Measurements from ENCODE around the gene DNAH17. TPM values are rescaled to one million over a fixed set of nuclear protein-coding genes. Genes with fewer than 3 reads are reported as not detected.

DNAH17 gene
- total RNA-seq, 2 donors from 2014 or later: 0.13 to 0.64 TPM

DNA sequence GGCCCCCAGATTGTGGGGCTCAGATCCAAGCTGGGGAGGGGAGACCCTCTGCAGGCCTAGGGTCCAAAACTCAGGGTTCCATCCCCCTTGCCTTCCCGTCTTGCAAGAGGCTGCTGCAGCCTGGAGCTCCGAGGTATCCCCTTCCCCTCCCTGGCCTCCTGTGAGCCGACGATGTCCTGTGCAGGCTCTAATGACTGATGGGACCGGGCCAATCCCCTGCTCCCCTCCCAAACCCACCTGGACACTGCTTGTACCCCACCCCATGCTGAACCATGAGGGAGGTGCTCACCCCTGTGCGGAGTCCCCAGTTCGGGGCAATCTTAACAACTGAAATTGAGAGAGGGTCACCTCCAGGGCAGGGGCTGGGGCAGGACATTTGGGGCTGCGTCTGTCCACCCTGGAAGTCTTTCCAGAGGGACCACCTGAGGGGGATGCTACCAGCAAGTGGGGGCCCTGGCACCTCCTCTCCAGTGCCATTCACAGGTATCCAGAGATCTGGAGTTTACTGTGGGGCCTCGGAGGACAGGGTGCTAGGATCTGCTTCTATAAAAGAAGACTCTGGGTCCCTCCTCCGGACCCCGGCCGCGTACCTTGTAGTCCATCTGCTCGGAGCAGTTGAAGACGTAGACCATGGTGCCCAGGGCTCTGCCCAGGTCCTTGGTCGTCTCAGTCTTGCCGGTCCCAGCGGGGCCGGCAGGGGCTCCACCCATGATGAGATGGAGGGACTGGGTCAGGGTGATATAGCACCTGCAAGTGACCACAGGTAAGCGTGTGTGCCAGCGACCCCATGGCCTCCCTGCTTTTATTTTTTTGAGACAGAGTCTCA, 77.3 kb downstream of the DNAH17 start:
- peak; percentile 49 for DNase-seq
- no peaks in the 10 kb centered on the region for H3K36me3 Mint-ChIP-seq (ENCODE audit: low read depth)
- no peak overlapping the region for H3K27ac Mint-ChIP-seq
- H3K27me3 Mint-ChIP-seq (ENCODE audit: insufficient read depth): peaks cover 2% of the 10 kb centered on the region
- H3K4me3 Mint-ChIP-seq: no peak overlapping the region
- Histone ChIP-seq H3K4me1 (ENCODE audit: control insufficient read depth, insufficient read depth, low read length) (no peaks in the 10 kb centered on the region), H3K9me3 (ENCODE audit: control insufficient read depth, low read length) (no peaks in the 10 kb centered on the region), H3K9ac (ENCODE audit: extremely low read depth, low read length, poor library complexity, severe bottlenecking) (no peak overlapping the region), H3K27ac (ENCODE audit: low read depth, low read length) (no peak overlapping the region), H3K36me3 (ENCODE audit: control insufficient read depth, insufficient read depth, low read length) (no peaks in the 10 kb centered on the region), H3K4me3 (ENCODE audit: low read length) (no peak overlapping the region), H3K27me3 (ENCODE audit: control insufficient read depth, insufficient read depth, low read length, poor library complexity, severe bottlenecking) (no peaks in the 10 kb centered on the region)
- 87 to 91% methylated on average over 14 to 21 of the region's 21 CpGs for WGBS, 2 experiments (ENCODE audit: insufficient coverage in 1 of 2, insufficient read length in 1 of 2)
- TF ChIP-seq, protein P1, sequence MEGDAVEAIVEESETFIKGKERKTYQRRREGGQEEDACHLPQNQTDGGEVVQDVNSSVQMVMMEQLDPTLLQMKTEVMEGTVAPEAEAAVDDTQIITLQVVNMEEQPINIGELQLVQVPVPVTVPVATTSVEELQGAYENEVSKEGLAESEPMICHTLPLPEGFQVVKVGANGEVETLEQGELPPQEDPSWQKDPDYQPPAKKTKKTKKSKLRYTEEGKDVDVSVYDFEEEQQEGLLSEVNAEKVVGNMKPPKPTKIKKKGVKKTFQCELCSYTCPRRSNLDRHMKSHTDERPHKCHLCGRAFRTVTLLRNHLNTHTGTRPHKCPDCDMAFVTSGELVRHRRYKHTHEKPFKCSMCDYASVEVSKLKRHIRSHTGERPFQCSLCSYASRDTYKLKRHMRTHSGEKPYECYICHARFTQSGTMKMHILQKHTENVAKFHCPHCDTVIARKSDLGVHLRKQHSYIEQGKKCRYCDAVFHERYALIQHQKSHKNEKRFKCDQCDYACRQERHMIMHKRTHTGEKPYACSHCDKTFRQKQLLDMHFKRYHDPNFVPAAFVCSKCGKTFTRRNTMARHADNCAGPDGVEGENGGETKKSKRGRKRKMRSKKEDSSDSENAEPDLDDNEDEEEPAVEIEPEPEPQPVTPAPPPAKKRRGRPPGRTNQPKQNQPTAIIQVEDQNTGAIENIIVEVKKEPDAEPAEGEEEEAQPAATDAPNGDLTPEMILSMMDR (conservative IDR thresholded peaks at IDR 0.05): no peak
- H3K9me3 Mint-ChIP-seq: no peaks in the 10 kb centered on the region
- peaks cover 2% of the 10 kb centered on the region for H3K4me1 Mint-ChIP-seq

DNA sequence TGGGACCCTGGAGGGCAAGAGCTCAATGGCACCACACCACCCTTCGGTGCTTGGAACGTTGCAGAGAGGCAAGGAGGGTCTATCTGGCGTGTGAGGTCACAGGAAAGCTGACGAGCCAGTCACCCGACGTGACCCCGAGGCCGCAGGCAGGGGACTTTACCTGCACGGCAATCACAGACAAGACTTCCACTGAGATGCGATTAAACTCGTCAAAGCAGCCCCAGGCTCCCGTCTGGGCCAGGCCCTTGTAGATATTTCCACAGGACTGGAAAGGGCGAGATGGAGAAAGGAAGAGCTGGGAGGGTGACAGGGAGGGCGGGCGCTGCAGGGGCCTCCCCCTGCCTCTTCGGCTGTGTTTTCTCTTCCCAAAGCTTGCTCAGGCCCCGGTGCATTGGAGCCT, 78.3 kb downstream of the DNAH17 start:
- H3K4me1 ChIP-seq (ENCODE audit: control insufficient read depth, insufficient read depth, low read length): no peaks in the 10 kb centered on the region
- H3K27ac ChIP-seq (ENCODE audit: low read depth, low read length): no peak overlapping the region
- H3K9ac ChIP-seq (ENCODE audit: extremely low read depth, low read length, poor library complexity, severe bottlenecking): no peak overlapping the region
- TF ChIP-seq, protein P1 (conservative IDR thresholded peaks at IDR 0.05): no peak
- Mint-ChIP-seq H3K9me3 (no peaks in the 10 kb centered on the region), H3K4me3 (no peak overlapping the region), H3K4me1 (peaks cover 2% of the 10 kb centered on the region), H3K27me3 (ENCODE audit: insufficient read depth) (peaks cover 9% of the 10 kb centered on the region), H3K27ac (no peak overlapping the region), H3K36me3 (ENCODE audit: low read depth) (no peaks in the 10 kb centered on the region)
- no peaks in the 10 kb centered on the region for H3K36me3 ChIP-seq (ENCODE audit: control insufficient read depth, insufficient read depth, low read length)
- no peaks in the 10 kb centered on the region for H3K27me3 ChIP-seq (ENCODE audit: control insufficient read depth, insufficient read depth, low read length, poor library complexity, severe bottlenecking)
- no peak overlapping the region for H3K4me3 ChIP-seq (ENCODE audit: low read length)
- H3K9me3 ChIP-seq (ENCODE audit: control insufficient read depth, low read length): no peaks in the 10 kb centered on the region
- DNase-seq: peak; percentile 76
- 68 to 75% methylated on average over 13 to 17 of the region's 17 CpGs for WGBS, 2 experiments (ENCODE audit: insufficient coverage in 1 of 2, insufficient read length in 1 of 2)

DNA sequence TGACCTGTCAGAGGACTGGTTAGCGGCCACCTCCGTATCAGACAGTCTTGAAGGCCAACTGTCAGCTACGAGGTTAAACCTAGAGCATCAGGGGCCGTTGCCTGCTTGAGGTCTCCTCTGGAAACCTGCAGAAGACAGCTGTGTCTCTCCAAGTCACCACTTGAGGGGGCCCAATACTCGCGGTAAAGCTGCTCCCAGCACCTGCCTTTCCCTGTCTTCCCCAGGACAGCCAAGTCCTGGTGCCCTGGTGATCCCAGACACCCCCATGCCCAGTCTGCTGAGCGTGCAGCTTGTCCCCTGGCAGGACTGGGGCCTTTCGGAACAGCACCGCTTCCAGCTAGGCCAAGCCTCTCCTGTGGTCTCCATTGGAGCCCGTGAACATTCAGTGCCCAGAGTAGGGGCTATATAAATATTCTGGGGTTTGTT, 80.1 kb downstream of the DNAH17 start:
- Mint-ChIP-seq H3K36me3 (ENCODE audit: low read depth) (no peaks in the 10 kb centered on the region), H3K9me3 (no peaks in the 10 kb centered on the region), H3K27me3 (ENCODE audit: insufficient read depth) (peaks cover 9% of the 10 kb centered on the region), H3K27ac (no peak overlapping the region), H3K4me3 (no peak overlapping the region), H3K4me1 (peaks cover 2% of the 10 kb centered on the region)
- Histone ChIP-seq H3K27ac (ENCODE audit: low read depth, low read length) (no peak overlapping the region), H3K36me3 (ENCODE audit: control insufficient read depth, insufficient read depth, low read length) (no peaks in the 10 kb centered on the region), H3K4me1 (ENCODE audit: control insufficient read depth, insufficient read depth, low read length) (no peaks in the 10 kb centered on the region), H3K9me3 (ENCODE audit: control insufficient read depth, low read length) (no peaks in the 10 kb centered on the region), H3K4me3 (ENCODE audit: low read length) (no peak overlapping the region), H3K27me3 (ENCODE audit: control insufficient read depth, insufficient read depth, low read length, poor library complexity, severe bottlenecking) (no peaks in the 10 kb centered on the region), H3K9ac (ENCODE audit: extremely low read depth, low read length, poor library complexity, severe bottlenecking) (no peak overlapping the region)
- peak; percentile 95 for DNase-seq
- 42% methylated on average over 10 of the region's 10 CpGs for WGBS, 2 experiments (ENCODE audit: insufficient coverage in 1 of 2, insufficient read length in 1 of 2)
- TF ChIP-seq, protein P1 (conservative IDR thresholded peaks at IDR 0.05): peak; percentile 91

Measured in endodermal cell (in vitro differentiated cells).